Thyroid gland (tissue), 4 donors: ENCODE data around the gene TMCC2.

Source experiments
- POLR2A ChIP-seq, 2 donors: fragments of 450-650 bp; IDR thresholded peaks; one replicate each; pipeline ENCODE4 v1.6.1; 2017; ENCODE audit warnings: antibody characterized with exemption in 2 of 2, mild to moderate bottlenecking in 2 of 2, moderate library complexity in 1 of 2
- TF ChIP-seq, protein P1 (sequence below), 6 experiments: fragments of 200-600 bp in 3 of 6; fragments of 450-650 bp in 3 of 6; sonication (generic) in 3 of 6; IDR thresholded peaks; one replicate each; pipeline ENCODE4 v1.5.1; 2016 to 2019; ENCODE audit warnings: antibody characterized with exemption in 6 of 6, mild to moderate bottlenecking in 2 of 6, inconsistent platforms in 1 of 6, moderate library complexity in 1 of 6

DNA sequence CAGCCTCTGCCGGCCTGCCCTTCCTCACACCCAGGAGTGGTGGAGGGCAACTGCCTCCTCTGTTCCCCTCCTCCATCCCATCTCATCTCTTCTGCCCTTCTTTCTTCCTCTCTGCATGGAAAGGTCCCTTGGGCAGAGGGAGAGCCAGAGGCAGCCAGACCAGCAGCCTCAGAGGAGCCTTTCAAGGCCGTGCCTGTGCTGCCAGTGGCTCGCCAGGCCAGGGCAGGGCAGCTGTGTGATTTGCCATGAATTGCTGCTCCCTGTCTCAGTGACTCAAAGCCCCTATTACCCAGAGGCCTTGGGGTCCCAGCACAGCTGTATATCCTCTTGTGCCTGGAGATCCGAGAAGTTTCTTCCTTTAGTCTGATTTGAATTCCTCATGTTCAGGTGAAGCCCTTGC, 21.9 kb downstream of the TMCC2 start:
- TF ChIP-seq, protein P1, sequence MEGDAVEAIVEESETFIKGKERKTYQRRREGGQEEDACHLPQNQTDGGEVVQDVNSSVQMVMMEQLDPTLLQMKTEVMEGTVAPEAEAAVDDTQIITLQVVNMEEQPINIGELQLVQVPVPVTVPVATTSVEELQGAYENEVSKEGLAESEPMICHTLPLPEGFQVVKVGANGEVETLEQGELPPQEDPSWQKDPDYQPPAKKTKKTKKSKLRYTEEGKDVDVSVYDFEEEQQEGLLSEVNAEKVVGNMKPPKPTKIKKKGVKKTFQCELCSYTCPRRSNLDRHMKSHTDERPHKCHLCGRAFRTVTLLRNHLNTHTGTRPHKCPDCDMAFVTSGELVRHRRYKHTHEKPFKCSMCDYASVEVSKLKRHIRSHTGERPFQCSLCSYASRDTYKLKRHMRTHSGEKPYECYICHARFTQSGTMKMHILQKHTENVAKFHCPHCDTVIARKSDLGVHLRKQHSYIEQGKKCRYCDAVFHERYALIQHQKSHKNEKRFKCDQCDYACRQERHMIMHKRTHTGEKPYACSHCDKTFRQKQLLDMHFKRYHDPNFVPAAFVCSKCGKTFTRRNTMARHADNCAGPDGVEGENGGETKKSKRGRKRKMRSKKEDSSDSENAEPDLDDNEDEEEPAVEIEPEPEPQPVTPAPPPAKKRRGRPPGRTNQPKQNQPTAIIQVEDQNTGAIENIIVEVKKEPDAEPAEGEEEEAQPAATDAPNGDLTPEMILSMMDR (IDR thresholded peaks at IDR 0.05) = no peak
- no peak for TF ChIP-seq POLR2A (IDR thresholded peaks at IDR 0.05)
